ENCODE measurements around the gene TALDO1. TPM values are rescaled to one million over a fixed set of nuclear protein-coding genes. Genes with fewer than 3 reads are reported as not detected.

Gene TALDO1
- 201 and 229 TPM in 2 replicates for total RNA-seq (2014; rRNA removed; shearing (Covaris generic))

- DNase-seq (ENCODE audit: low spot score): peak; percentile 86
- in situ Hi-C loops (cut with HindIII; ENCODE audit: low sequenced_read_pairs): no loop called here
Observed at GRCh38 chr11:747158-748006, at the start of gene TALDO1. TALDO1 (plus strand) TSS chr11:747464; CDS start chr11:747482, 18 bp downstream.

GRCh38 chr11:697811-698311 lies 49.4 kb upstream of the TALDO1 start:
- in situ Hi-C loops (cut with HindIII; ENCODE audit: low sequenced_read_pairs): no loop called here
- DNase-seq (ENCODE audit: low spot score): peak; percentile 71

GRCh38 chr11:698493-699115 lies 48.7 kb upstream of the TALDO1 start:
- in situ Hi-C loops (cut with HindIII; ENCODE audit: low sequenced_read_pairs): no loop called here
- peak; percentile 79 for DNase-seq (ENCODE audit: low spot score)

- DNase-seq (ENCODE audit: low spot score): no peak
- in situ Hi-C loops (cut with HindIII; ENCODE audit: low sequenced_read_pairs): no loop called here
Observed at GRCh38 chr11:699116-699508, 48.2 kb upstream of the TALDO1 start.

GRCh38 chr11:699753-700152 lies 47.5 kb upstream of the TALDO1 start:
- no peak for DNase-seq (ENCODE audit: low spot score)
- in situ Hi-C loops (cut with HindIII; ENCODE audit: low sequenced_read_pairs): no loop called here

GRCh38 chr11:701741-702461 lies 45.4 kb upstream of the TALDO1 start:
- no peak for DNase-seq (ENCODE audit: low spot score)
- in situ Hi-C loops (cut with HindIII; ENCODE audit: low sequenced_read_pairs): no loop called here

- in situ Hi-C loops (cut with HindIII; ENCODE audit: low sequenced_read_pairs): no loop called here
- peak; percentile 60 for DNase-seq (ENCODE audit: low spot score)
Observed at GRCh38 chr11:702462-703461, 44.5 kb upstream of the TALDO1 start.

- in situ Hi-C loops (cut with HindIII; ENCODE audit: low sequenced_read_pairs): no loop called here
- peak; percentile 12 for DNase-seq (ENCODE audit: low spot score)
Observed at GRCh38 chr11:703506-703905, 43.8 kb upstream of the TALDO1 start.

- in situ Hi-C loops (cut with HindIII; ENCODE audit: low sequenced_read_pairs): no loop called here
- DNase-seq (ENCODE audit: low spot score): no peak
Observed at GRCh38 chr11:704228-704674, 43.0 kb upstream of the TALDO1 start.

- no peak for DNase-seq (ENCODE audit: low spot score)
- in situ Hi-C loops (cut with HindIII; ENCODE audit: low sequenced_read_pairs): no loop called here
Observed at GRCh38 chr11:704781-705645, 42.3 kb upstream of the TALDO1 start.

- in situ Hi-C loops (cut with HindIII; ENCODE audit: low sequenced_read_pairs): no loop called here
- no peak for DNase-seq (ENCODE audit: low spot score)
Observed at GRCh38 chr11:705646-706438, 41.4 kb upstream of the TALDO1 start, which contains the start of gene EPS8L2. EPS8L2 (plus strand) TSS chr11:706231; CDS start chr11:709408, 3,177 bp downstream.

GRCh38 chr11:706439-706956 lies 40.8 kb upstream of the TALDO1 start:
- in situ Hi-C loops (cut with HindIII; ENCODE audit: low sequenced_read_pairs): no loop called here
- DNase-seq (ENCODE audit: low spot score): no peak

GRCh38 chr11:706957-707816 lies 40.1 kb upstream of the TALDO1 start:
- DNase-seq (ENCODE audit: low spot score): no peak

GRCh38 chr11:707817-708420 lies 39.3 kb upstream of the TALDO1 start:
- in situ Hi-C loops (cut with HindIII; ENCODE audit: low sequenced_read_pairs): no loop called here
- no peak for DNase-seq (ENCODE audit: low spot score)

More at GRCh38 chr11:706957-707816, 40.1 kb upstream of the TALDO1 start:
- in situ Hi-C loops (cut with HindIII; ENCODE audit: low sequenced_read_pairs): no loop called here

GRCh38 chr11:708511-708910 lies 38.8 kb upstream of the TALDO1 start:
- in situ Hi-C loops (cut with HindIII; ENCODE audit: low sequenced_read_pairs): no loop called here
- DNase-seq (ENCODE audit: low spot score): no peak
